Measurements from ENCODE around the gene DNER.

DNA sequence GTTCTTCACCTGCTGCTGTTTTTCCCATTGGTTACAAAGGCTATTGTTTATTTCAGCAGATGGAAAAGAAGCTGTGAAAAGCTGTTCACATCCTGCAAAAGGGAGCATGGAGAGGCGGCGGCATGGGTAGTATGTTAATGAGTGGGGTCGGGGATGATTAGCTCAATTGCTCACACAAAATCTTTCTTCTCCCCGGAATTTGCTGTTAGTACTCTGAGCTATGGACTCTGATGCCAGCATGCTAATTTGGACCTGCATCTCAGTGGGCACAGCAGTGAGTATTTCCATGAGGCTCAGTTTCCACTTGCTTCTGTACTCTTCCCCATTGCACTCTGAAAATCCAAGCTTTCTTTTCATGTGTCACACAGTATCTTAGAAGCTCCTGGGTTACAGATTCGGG is 61.6 kb downstream of the DNER start:
- TF ChIP-seq, protein P1, sequence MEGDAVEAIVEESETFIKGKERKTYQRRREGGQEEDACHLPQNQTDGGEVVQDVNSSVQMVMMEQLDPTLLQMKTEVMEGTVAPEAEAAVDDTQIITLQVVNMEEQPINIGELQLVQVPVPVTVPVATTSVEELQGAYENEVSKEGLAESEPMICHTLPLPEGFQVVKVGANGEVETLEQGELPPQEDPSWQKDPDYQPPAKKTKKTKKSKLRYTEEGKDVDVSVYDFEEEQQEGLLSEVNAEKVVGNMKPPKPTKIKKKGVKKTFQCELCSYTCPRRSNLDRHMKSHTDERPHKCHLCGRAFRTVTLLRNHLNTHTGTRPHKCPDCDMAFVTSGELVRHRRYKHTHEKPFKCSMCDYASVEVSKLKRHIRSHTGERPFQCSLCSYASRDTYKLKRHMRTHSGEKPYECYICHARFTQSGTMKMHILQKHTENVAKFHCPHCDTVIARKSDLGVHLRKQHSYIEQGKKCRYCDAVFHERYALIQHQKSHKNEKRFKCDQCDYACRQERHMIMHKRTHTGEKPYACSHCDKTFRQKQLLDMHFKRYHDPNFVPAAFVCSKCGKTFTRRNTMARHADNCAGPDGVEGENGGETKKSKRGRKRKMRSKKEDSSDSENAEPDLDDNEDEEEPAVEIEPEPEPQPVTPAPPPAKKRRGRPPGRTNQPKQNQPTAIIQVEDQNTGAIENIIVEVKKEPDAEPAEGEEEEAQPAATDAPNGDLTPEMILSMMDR (IDR thresholded peaks at IDR 0.05): no peak
- TF ChIP-seq NR3C1 (CRISPR knock-in tag; conservative IDR thresholded peaks at IDR 0.05; ENCODE audit: low read depth): no peak
- TF ChIP-seq ZBTB21 (CRISPR knock-in tag; IDR thresholded peaks at IDR 0.05; ENCODE audit: borderline replicate concordance): no peak
- no peak for TF ChIP-seq NR2C2 (CRISPR knock-in tag; IDR thresholded peaks at IDR 0.05)
- TF ChIP-seq ESRRA (CRISPR knock-in tag; IDR thresholded peaks at IDR 0.05; ENCODE audit: borderline replicate concordance): no peak
- TF ChIP-seq, protein P2, sequence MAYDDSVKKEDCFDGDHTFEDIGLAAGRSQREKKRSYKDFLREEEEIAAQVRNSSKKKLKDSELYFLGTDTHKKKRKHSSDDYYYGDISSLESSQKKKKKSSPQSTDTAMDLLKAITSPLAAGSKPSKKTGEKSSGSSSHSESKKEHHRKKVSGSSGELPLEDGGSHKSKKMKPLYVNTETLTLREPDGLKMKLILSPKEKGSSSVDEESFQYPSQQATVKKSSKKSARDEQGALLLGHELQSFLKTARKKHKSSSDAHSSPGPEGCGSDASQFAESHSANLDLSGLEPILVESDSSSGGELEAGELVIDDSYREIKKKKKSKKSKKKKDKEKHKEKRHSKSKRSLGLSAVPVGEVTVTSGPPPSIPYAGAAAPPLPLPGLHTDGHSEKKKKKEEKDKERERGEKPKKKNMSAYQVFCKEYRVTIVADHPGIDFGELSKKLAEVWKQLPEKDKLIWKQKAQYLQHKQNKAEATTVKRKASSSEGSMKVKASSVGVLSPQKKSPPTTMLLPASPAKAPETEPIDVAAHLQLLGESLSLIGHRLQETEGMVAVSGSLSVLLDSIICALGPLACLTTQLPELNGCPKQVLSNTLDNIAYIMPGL (CRISPR knock-in tag; IDR thresholded peaks at IDR 0.05): no peak
- TF ChIP-seq, protein P3, sequence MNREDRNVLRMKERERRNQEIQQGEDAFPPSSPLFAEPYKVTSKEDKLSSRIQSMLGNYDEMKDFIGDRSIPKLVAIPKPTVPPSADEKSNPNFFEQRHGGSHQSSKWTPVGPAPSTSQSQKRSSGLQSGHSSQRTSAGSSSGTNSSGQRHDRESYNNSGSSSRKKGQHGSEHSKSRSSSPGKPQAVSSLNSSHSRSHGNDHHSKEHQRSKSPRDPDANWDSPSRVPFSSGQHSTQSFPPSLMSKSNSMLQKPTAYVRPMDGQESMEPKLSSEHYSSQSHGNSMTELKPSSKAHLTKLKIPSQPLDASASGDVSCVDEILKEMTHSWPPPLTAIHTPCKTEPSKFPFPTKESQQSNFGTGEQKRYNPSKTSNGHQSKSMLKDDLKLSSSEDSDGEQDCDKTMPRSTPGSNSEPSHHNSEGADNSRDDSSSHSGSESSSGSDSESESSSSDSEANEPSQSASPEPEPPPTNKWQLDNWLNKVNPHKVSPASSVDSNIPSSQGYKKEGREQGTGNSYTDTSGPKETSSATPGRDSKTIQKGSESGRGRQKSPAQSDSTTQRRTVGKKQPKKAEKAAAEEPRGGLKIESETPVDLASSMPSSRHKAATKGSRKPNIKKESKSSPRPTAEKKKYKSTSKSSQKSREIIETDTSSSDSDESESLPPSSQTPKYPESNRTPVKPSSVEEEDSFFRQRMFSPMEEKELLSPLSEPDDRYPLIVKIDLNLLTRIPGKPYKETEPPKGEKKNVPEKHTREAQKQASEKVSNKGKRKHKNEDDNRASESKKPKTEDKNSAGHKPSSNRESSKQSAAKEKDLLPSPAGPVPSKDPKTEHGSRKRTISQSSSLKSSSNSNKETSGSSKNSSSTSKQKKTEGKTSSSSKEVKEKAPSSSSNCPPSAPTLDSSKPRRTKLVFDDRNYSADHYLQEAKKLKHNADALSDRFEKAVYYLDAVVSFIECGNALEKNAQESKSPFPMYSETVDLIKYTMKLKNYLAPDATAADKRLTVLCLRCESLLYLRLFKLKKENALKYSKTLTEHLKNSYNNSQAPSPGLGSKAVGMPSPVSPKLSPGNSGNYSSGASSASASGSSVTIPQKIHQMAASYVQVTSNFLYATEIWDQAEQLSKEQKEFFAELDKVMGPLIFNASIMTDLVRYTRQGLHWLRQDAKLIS (CRISPR knock-in tag; IDR thresholded peaks at IDR 0.05; ENCODE audit: borderline replicate concordance): no peak
- TF ChIP-seq NFYB (CRISPR knock-in tag; conservative IDR thresholded peaks at IDR 0.05; ENCODE audit: low read depth): no peak
- TF ChIP-seq ZNF263 (CRISPR knock-in tag; IDR thresholded peaks at IDR 0.05; ENCODE audit: low read depth): no peak
- TF ChIP-seq, protein P4, sequence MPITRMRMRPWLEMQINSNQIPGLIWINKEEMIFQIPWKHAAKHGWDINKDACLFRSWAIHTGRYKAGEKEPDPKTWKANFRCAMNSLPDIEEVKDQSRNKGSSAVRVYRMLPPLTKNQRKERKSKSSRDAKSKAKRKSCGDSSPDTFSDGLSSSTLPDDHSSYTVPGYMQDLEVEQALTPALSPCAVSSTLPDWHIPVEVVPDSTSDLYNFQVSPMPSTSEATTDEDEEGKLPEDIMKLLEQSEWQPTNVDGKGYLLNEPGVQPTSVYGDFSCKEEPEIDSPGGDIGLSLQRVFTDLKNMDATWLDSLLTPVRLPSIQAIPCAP (CRISPR knock-in tag; IDR thresholded peaks at IDR 0.05): no peak
- TF ChIP-seq ATF1 (CRISPR knock-in tag; IDR thresholded peaks at IDR 0.05): no peak

All from WTC11 (cell line).